Activated CD8-positive, alpha-beta T cell treated with anti-CD3 and anti-CD28 coated beads for 36 hours (primary cell): ENCODE data around the gene CLCN5. TPM values are rescaled to one million over a fixed set of nuclear protein-coding genes. Genes with fewer than 3 reads are reported as not detected.

ENCODE experiments used
- ATAC-seq: fragments of 200-7000 bp; cut with Tn5 transposase; one replicate; pipeline ENCODE4 v1.10.0; 2021; ENCODE audit warnings: mild to moderate bottlenecking, moderate library complexity
- CTCF ChIA-PET: fragments of 350-600 bp; sonication (Branson Sonifier 250); formaldehyde crosslinking; loops from one replicate; lab custom pipeline; 2021; ENCODE audit warnings: antibody characterized with exemption; lab: Charles Lee
- POLR2A ChIA-PET: fragments of 350-600 bp; sonication (Branson Sonifier 250); formaldehyde crosslinking; loops from one replicate; lab custom pipeline; 2021; ENCODE audit warnings: antibody characterized with exemption; lab: Charles Lee
- DNase-seq: peaks from one replicate; pipeline ENCODE4 v3.0.0-alpha.2; 2020
- H3K27ac Mint-ChIP-seq: one replicate; pipeline ENCODE4 v1.8.0; 2021; ENCODE audit warnings: mild to moderate bottlenecking, mixed read lengths
- H3K27me3 Mint-ChIP-seq: one replicate; pipeline ENCODE4 v1.8.0; 2021; ENCODE audit warnings: mixed read lengths
- H3K36me3 Mint-ChIP-seq: one replicate; pipeline ENCODE4 v1.8.0; 2021; ENCODE audit warnings: low read depth, mixed read lengths
- H3K4me1 Mint-ChIP-seq: one replicate; pipeline ENCODE4 v1.8.0; 2021; ENCODE audit warnings: low read depth, mixed read lengths
- H3K4me3 Mint-ChIP-seq: one replicate; pipeline ENCODE4 v1.8.0; 2021; ENCODE audit warnings: mild to moderate bottlenecking, moderate library complexity, mixed read lengths
- H3K9me3 Mint-ChIP-seq: one replicate; pipeline ENCODE4 v1.8.0; 2021; ENCODE audit warnings: mixed read lengths
- intact Hi-C: fragments of 100-400 bp; cut with micrococcal nuclease; formaldehyde crosslinking; loops from one replicate; pipeline ENCODE4 v1.10.0; 2022
- total RNA-seq, 2 experiments: library from RNA; stranded (reverse); gene quantifications; one replicate each; pipeline ENCODE4 v1.2.3, GENCODE V29; 2021
- TF ChIP-seq, protein P1 (sequence below): fragments of 200-600 bp; IDR thresholded peaks from one replicate; pipeline ENCODE4 v1.8.0; 2022; ENCODE audit warnings: antibody characterized with exemption, mild to moderate bottlenecking

Gene CLCN5
- total RNA-seq, 2 experiments from 2014 or later: 1.7 TPM

DNA sequence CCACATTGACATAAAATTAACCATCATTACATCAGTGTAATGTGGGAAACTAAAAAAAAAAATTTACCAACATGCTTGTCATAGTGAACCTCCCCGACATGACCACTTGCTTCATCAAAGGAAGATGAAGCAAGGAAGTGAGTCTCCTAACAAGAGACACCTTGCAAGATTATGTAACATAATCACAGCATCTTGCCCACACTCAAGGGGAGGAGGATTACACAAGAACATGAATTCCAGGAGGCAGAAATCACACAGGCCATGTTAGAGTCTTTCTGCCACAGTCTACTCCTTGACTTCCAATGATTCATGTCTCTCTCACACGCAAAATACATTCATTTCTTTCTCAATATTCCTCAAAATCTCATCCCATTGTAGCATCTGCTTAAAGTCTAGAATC lies 185.1 kb downstream of the CLCN5 start:
- ChIA-PET CTCF (no interaction called here), POLR2A (no interaction called here)
- H3K36me3 Mint-ChIP-seq: no peaks in the 10 kb centered on the region
- no peaks in the 10 kb centered on the region for H3K9me3 Mint-ChIP-seq
- H3K27ac Mint-ChIP-seq: no peak overlapping the region
- TF ChIP-seq, protein P1, sequence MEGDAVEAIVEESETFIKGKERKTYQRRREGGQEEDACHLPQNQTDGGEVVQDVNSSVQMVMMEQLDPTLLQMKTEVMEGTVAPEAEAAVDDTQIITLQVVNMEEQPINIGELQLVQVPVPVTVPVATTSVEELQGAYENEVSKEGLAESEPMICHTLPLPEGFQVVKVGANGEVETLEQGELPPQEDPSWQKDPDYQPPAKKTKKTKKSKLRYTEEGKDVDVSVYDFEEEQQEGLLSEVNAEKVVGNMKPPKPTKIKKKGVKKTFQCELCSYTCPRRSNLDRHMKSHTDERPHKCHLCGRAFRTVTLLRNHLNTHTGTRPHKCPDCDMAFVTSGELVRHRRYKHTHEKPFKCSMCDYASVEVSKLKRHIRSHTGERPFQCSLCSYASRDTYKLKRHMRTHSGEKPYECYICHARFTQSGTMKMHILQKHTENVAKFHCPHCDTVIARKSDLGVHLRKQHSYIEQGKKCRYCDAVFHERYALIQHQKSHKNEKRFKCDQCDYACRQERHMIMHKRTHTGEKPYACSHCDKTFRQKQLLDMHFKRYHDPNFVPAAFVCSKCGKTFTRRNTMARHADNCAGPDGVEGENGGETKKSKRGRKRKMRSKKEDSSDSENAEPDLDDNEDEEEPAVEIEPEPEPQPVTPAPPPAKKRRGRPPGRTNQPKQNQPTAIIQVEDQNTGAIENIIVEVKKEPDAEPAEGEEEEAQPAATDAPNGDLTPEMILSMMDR: no peak
- H3K4me1 Mint-ChIP-seq: peaks cover 4% of the 10 kb centered on the region
- intact Hi-C loops: no loop called here
- H3K4me3 Mint-ChIP-seq: no peak overlapping the region
- DNase-seq: no peak
- no peak for ATAC-seq
- H3K27me3 Mint-ChIP-seq: peaks cover 1% of the 10 kb centered on the region

DNA sequence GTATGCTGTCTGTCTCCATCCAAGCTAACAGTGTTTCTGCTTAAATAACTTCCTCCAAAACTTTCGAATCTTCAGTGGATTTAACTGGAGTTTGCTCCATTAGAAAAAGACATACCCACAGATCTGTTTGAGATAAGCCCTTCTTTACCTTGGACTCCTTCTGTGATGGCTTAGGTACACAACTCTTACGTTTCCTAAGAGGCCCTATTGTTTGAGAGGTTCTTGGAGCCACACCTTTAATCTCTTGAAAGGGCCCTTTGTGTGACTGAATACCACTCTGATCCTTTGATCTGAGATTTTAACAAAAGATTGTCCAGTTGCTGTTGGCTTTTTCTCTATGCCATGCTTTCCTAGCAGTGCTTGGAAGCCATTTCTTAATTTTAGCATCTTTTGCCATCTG lies 185.9 kb downstream of the CLCN5 start:
- intact Hi-C loops: no loop called here
- H3K27ac Mint-ChIP-seq: no peak overlapping the region
- H3K9me3 Mint-ChIP-seq: no peaks in the 10 kb centered on the region
- POLR2A ChIA-PET: no interaction called here
- CTCF ChIA-PET: no interaction called here
- DNase-seq (no peak), ATAC-seq (no peak)
- no peaks in the 10 kb centered on the region for H3K36me3 Mint-ChIP-seq
- H3K4me3 Mint-ChIP-seq: no peak overlapping the region
- peaks cover 1% of the 10 kb centered on the region for H3K27me3 Mint-ChIP-seq
- peaks cover 2% of the 10 kb centered on the region for H3K4me1 Mint-ChIP-seq
- TF ChIP-seq, protein P1: no peak

DNA sequence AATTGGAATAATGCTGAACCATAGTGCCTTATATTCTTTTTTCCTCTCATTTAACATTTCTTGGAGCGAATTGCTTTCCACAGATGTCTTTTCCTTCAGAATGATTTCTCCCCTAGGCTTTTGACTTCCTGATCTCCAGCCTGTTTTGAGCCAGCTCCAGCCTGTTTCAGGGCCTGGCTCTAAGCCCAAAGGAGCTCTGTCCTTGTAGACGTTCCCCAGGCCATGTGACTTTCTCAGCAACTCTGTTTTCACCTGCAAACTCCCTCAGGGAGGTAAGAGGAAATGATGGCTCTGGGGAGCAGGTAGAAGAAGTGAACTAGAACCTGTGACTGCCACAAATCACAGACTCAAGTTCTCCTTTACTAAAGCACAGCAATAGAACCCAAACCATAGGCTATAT lies 189.3 kb downstream of the CLCN5 start:
- Mint-ChIP-seq H3K27ac (no peak overlapping the region), H3K9me3 (no peaks in the 10 kb centered on the region), H3K4me1 (no peaks in the 10 kb centered on the region), H3K4me3 (no peak overlapping the region), H3K27me3 (peaks cover 1% of the 10 kb centered on the region), H3K36me3 (no peaks in the 10 kb centered on the region)
- ChIA-PET POLR2A (no interaction called here), CTCF (no interaction called here)
- intact Hi-C loops: no loop called here
- ATAC-seq (no peak), DNase-seq (no peak)
- TF ChIP-seq, protein P1: no peak

GRCh38 chrX:50114113-50114512 lies 191.7 kb downstream of the CLCN5 start:
- H3K4me3 Mint-ChIP-seq: no peak overlapping the region
- H3K9me3 Mint-ChIP-seq: no peaks in the 10 kb centered on the region
- H3K27ac Mint-ChIP-seq: no peak overlapping the region
- CTCF ChIA-PET: no interaction called here
- H3K36me3 Mint-ChIP-seq: no peaks in the 10 kb centered on the region
- DNase-seq (no peak), ATAC-seq (no peak)
- no peaks in the 10 kb centered on the region for H3K4me1 Mint-ChIP-seq
- TF ChIP-seq, protein P1: no peak
- POLR2A ChIA-PET: no interaction called here
- intact Hi-C loops: no loop called here
- H3K27me3 Mint-ChIP-seq: no peaks in the 10 kb centered on the region

- Mint-ChIP-seq H3K4me1 (no peaks in the 10 kb centered on the region), H3K27ac (no peak overlapping the region), H3K4me3 (no peak overlapping the region), H3K9me3 (no peaks in the 10 kb centered on the region), H3K36me3 (no peaks in the 10 kb centered on the region), H3K27me3 (peaks cover 2% of the 10 kb centered on the region)
- TF ChIP-seq, protein P1: no peak
- no peak for ATAC-seq
- DNase-seq: no peak
- intact Hi-C loops: no loop called here
- CTCF ChIA-PET: no interaction called here
- POLR2A ChIA-PET: no interaction called here
Observed at GRCh38 chrX:50115973-50116372, 193.6 kb downstream of the CLCN5 start.
